ENCODE measurements around the gene CD300E.

DNA sequence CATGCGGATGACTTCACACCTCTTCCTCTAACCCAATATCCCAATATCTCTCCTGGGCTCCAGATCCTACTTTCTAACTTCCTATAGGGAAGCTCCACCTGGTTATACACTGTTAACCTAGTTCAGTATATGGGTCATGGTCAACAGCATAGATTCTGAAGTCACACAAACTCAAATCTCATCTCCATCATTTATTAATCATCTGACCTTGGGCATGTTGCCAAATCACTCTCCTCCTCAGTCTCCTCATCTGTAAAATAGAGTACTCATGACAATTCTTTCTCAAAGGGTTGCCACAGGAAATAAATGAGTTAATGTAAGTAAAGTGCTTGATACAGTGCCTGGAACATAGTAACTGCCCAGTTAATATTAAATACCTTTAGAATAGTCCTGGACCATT, 593 bp upstream of the CD300E start:
- TF ChIP-seq EZH2 (IDR thresholded peaks at IDR 0.05; ENCODE audit: borderline replicate concordance, low read depth, low read length, poor library complexity, severe bottlenecking): no peak
- TF ChIP-seq, protein P1, sequence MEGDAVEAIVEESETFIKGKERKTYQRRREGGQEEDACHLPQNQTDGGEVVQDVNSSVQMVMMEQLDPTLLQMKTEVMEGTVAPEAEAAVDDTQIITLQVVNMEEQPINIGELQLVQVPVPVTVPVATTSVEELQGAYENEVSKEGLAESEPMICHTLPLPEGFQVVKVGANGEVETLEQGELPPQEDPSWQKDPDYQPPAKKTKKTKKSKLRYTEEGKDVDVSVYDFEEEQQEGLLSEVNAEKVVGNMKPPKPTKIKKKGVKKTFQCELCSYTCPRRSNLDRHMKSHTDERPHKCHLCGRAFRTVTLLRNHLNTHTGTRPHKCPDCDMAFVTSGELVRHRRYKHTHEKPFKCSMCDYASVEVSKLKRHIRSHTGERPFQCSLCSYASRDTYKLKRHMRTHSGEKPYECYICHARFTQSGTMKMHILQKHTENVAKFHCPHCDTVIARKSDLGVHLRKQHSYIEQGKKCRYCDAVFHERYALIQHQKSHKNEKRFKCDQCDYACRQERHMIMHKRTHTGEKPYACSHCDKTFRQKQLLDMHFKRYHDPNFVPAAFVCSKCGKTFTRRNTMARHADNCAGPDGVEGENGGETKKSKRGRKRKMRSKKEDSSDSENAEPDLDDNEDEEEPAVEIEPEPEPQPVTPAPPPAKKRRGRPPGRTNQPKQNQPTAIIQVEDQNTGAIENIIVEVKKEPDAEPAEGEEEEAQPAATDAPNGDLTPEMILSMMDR (conservative IDR thresholded peaks at IDR 0.05; ENCODE audit: low read depth, low read length): no peak

Measured in A673 (cell line).